Measurements from ENCODE around the gene PREX1.

DNA sequence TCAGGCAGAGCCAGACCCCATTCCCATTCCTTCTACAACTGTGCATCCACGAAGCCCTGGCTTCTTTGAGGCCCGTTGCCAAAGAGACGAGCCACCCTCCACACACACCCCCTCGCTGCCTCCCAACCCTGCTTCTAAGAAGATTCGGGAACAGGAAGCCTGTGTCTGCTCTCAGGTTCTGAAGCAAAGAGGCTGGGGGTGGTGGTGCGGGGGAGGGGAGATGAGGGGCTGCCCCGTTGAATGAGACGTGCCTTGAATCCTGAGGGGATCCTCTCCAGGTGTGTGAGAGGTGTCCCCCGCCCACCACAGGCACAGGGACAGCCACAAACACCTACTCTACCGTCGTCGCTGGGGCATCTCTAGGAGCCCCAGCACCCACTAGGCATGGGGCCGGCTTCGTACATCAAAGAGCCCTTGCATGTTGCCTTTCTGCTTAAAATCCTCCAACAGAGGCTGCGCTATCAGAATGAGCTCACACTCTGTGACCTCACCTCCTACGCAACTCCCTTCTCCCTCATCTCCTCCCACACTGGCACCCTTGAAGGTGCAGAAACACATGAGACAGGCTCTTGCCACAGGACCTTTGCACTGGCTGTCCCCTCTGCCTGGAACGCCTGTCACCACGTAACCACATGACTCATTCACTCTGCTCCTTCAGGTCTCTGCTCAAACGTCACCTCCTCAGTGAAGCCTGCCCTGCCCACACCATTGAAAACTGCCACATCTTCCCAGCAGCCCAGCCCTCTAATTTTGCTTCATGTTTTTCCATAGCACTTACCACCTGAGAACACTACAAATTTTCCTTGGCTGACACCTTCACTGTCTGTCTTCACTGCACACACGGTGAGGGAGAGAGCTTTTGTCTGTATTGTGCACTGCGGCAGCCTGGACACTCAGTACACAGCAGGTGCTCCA lies 58.5 kb downstream of the PREX1 start:
- TF ChIP-seq, protein P1, sequence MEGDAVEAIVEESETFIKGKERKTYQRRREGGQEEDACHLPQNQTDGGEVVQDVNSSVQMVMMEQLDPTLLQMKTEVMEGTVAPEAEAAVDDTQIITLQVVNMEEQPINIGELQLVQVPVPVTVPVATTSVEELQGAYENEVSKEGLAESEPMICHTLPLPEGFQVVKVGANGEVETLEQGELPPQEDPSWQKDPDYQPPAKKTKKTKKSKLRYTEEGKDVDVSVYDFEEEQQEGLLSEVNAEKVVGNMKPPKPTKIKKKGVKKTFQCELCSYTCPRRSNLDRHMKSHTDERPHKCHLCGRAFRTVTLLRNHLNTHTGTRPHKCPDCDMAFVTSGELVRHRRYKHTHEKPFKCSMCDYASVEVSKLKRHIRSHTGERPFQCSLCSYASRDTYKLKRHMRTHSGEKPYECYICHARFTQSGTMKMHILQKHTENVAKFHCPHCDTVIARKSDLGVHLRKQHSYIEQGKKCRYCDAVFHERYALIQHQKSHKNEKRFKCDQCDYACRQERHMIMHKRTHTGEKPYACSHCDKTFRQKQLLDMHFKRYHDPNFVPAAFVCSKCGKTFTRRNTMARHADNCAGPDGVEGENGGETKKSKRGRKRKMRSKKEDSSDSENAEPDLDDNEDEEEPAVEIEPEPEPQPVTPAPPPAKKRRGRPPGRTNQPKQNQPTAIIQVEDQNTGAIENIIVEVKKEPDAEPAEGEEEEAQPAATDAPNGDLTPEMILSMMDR (IDR thresholded peaks at IDR 0.05): no peak
- TF ChIP-seq, protein P2, sequence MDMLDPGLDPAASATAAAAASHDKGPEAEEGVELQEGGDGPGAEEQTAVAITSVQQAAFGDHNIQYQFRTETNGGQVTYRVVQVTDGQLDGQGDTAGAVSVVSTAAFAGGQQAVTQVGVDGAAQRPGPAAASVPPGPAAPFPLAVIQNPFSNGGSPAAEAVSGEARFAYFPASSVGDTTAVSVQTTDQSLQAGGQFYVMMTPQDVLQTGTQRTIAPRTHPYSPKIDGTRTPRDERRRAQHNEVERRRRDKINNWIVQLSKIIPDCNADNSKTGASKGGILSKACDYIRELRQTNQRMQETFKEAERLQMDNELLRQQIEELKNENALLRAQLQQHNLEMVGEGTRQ (IDR thresholded peaks at IDR 0.05; ENCODE audit: borderline replicate concordance, low read depth, low read length): no peak
- TF ChIP-seq RAD21 (IDR thresholded peaks at IDR 0.05; ENCODE audit: low read length): no peak
- TF ChIP-seq RXRA (IDR thresholded peaks at IDR 0.05; ENCODE audit: borderline replicate concordance, low read depth): no peak
- no peak for TF ChIP-seq YY1 (IDR thresholded peaks at IDR 0.05; ENCODE audit: low read depth)
- TF ChIP-seq NRF1 (IDR thresholded peaks at IDR 0.05; ENCODE audit: low read depth, low read length): no peak
- no peak for TF ChIP-seq SMC3 (IDR thresholded peaks at IDR 0.05; ENCODE audit: low read depth, low read length)
- no peak for TF ChIP-seq RCOR1 (IDR thresholded peaks at IDR 0.05; ENCODE audit: low read length)
- TF ChIP-seq, protein P3, sequence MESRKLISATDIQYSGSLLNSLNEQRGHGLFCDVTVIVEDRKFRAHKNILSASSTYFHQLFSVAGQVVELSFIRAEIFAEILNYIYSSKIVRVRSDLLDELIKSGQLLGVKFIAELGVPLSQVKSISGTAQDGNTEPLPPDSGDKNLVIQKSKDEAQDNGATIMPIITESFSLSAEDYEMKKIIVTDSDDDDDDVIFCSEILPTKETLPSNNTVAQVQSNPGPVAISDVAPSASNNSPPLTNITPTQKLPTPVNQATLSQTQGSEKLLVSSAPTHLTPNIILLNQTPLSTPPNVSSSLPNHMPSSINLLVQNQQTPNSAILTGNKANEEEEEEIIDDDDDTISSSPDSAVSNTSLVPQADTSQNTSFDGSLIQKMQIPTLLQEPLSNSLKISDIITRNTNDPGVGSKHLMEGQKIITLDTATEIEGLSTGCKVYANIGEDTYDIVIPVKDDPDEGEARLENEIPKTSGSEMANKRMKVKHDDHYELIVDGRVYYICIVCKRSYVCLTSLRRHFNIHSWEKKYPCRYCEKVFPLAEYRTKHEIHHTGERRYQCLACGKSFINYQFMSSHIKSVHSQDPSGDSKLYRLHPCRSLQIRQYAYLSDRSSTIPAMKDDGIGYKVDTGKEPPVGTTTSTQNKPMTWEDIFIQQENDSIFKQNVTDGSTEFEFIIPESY (IDR thresholded peaks at IDR 0.05; ENCODE audit: borderline replicate concordance, low read depth): no peak
- TF ChIP-seq TEAD4 (IDR thresholded peaks at IDR 0.05; ENCODE audit: borderline replicate concordance, insufficient read depth): no peak
- no peak for TF ChIP-seq TCF12 (IDR thresholded peaks at IDR 0.05)
- no peak for TF ChIP-seq EZH2phosphoT487 (IDR thresholded peaks at IDR 0.05; ENCODE audit: borderline replicate concordance, low read depth)
- TF ChIP-seq, protein P4, sequence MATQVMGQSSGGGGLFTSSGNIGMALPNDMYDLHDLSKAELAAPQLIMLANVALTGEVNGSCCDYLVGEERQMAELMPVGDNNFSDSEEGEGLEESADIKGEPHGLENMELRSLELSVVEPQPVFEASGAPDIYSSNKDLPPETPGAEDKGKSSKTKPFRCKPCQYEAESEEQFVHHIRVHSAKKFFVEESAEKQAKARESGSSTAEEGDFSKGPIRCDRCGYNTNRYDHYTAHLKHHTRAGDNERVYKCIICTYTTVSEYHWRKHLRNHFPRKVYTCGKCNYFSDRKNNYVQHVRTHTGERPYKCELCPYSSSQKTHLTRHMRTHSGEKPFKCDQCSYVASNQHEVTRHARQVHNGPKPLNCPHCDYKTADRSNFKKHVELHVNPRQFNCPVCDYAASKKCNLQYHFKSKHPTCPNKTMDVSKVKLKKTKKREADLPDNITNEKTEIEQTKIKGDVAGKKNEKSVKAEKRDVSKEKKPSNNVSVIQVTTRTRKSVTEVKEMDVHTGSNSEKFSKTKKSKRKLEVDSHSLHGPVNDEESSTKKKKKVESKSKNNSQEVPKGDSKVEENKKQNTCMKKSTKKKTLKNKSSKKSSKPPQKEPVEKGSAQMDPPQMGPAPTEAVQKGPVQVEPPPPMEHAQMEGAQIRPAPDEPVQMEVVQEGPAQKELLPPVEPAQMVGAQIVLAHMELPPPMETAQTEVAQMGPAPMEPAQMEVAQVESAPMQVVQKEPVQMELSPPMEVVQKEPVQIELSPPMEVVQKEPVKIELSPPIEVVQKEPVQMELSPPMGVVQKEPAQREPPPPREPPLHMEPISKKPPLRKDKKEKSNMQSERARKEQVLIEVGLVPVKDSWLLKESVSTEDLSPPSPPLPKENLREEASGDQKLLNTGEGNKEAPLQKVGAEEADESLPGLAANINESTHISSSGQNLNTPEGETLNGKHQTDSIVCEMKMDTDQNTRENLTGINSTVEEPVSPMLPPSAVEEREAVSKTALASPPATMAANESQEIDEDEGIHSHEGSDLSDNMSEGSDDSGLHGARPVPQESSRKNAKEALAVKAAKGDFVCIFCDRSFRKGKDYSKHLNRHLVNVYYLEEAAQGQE (IDR thresholded peaks at IDR 0.05; ENCODE audit: low read depth, low read length): no peak
